Measurements from ENCODE around the gene EYS.

DNA sequence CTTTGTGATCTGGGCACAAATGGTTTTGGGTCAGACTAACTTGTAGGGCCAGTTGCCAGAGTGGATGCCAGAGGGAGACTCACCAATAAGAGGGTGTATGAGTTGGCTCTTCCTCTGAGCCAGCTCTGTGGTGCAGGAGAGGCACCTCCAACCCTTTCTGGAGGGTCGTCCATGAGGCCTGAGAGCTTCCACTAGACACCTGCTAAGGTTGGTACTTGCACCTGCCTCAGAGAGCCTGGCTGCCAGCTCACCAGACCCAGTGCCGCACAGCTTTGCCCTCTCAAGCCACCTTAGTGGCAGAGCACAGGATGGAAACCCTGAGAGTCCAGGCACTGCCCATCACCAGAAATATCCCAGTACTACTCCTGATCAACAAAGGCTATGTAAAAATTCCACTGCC lies 504.3 kb downstream of the EYS start:
- TF ChIP-seq, protein P1, sequence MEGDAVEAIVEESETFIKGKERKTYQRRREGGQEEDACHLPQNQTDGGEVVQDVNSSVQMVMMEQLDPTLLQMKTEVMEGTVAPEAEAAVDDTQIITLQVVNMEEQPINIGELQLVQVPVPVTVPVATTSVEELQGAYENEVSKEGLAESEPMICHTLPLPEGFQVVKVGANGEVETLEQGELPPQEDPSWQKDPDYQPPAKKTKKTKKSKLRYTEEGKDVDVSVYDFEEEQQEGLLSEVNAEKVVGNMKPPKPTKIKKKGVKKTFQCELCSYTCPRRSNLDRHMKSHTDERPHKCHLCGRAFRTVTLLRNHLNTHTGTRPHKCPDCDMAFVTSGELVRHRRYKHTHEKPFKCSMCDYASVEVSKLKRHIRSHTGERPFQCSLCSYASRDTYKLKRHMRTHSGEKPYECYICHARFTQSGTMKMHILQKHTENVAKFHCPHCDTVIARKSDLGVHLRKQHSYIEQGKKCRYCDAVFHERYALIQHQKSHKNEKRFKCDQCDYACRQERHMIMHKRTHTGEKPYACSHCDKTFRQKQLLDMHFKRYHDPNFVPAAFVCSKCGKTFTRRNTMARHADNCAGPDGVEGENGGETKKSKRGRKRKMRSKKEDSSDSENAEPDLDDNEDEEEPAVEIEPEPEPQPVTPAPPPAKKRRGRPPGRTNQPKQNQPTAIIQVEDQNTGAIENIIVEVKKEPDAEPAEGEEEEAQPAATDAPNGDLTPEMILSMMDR (conservative IDR thresholded peaks at IDR 0.05; ENCODE audit: low read length), result no peak
- no peak for TF ChIP-seq EZH2phosphoT487 (IDR thresholded peaks at IDR 0.05; ENCODE audit: borderline replicate concordance)

Data from Loucy (cell line).